ENCODE measurements around the gene GRIN1.

GRIN1 gene

DNA sequence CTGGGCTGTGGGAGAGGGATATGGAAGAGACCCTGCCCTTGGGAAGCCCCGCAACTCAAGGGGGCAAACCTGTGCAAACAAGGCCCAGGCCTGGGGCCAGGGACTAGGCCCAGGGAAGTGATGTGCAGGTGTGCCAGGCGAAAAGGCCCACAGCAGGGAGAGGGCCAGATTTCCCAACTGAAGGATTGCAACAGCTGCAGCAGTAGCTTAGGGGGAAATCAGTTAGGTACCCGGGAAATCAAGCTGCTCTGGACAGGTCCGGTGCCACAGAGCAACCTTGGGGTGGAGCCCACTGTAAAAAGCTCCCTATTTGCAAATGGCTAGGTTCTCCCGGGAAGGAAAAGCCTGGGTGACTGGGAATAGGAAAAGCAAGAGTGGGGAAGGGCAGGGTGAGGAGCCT lies 10.4 kb downstream of the GRIN1 start:
- no peak for DNase-seq

DNA sequence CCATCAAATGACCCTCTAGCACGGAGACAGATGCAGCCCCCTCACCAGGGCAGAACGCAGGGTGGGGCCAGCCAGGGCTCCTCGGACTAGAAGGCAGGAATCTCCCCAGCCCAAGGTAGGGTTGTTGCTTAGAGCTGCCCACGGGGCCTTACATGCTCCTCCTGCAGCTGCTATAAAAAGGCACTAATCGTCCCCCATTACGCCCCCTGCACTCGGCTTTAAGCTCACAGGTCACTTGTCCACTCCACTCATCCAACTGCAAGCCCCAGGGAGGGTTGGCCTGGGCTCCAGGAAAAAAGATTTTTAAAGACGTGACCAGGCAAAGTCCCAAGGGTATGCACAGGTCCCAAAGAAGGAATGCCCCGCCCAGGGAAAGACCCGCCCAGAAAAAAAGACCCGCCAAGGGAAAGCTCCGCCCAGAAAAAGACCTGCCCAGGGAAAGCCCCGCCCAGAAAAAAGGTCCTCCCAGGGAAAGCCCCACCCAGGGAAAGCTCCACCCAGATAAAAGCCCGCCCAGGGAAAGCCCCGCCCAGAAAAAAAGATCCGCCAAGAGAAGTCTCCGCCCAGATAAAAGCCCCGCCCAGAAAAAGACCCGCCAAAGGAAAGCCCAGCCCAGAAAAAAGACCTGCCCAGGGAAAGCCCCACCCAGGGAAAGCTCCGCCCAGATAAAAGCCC lies 11.1 kb downstream of the GRIN1 start:
- DNase-seq: no peak

- peak; percentile 37 for DNase-seq
Measured at GRCh38 chr9:137150617-137151457, 11.9 kb downstream of the GRIN1 start.

DNA sequence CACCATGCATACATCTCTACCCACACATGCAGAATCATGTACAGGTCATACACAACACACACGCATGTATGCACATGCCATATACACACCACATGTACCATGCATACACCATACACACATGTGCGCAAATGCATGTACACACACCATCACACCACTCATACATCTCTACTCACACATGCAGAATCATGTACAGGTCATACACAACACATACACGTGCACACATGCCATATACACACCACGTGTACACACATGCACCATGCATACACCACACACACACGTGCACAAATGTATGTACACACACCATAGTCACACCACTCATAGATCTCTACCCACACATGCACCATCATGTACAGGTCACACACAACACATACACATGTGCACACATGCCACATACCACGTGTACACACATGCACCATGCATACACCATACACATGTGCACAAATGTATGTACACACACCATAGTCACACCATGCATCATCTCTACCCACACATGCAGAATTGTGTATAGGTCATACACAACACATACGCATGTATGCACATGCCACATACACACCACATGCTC lies 14.0 kb downstream of the GRIN1 start:
- DNase-seq: no peak

GRCh38 chr9:137156567-137157375 lies 17.8 kb downstream of the GRIN1 start:
- DNase-seq: peak; percentile 32

DNA sequence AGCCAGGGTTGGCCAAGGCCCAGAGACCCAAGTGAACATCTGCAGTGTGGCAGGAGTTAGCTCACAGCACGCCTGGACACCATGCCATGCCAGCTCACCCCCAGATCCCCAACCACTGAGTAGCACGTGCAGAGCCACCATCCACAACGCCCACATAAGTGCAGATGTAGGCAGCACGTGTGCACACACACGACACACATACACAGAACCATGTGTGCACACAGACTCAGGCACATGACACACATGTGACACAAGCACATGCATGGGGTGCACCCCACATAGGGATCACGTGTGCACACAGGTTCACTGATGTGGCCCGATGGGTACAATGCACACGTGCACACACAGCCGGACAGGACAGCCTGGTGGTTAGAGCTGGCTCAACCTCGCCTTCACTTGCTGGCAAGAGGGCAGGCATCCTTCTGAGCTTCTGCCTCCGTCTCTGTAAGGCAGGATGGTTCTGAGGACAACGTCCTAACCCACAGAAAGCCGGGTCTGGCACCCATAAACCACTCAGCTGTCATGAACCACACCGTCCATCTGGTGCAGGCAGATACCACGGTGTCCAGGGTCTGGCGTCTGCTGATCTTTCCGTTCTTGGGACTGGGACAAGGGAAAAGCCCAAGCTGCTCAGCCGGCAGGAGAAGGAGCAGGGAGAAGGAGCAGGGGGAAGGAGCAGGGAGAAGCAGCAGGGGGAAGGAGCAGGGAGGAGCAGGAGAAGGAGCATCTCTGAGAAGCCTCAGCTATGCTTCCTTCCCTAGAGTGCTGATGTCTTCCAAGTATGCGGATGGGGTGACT lies 18.9 kb downstream of the GRIN1 start:
- DNase-seq: no peak

DNA sequence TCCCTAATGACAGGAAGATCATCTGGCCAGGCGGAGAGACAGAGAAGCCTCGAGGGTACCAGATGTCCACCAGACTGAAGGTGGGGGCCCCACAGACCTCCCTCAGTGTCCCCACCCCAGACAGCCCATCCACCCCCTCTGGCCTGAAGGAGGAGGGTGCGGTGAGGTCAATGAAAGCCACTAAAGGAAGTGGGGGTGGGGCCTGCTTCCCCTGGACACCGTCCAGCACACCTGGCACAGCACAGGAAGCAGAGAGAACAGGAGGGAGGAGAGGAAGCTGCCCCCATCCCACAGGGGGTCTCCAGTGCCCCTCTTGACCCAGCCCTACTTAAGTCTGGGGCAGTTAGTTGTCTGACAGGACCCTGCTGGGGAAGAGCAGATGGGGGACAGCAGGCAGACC lies 19.7 kb downstream of the GRIN1 start:
- no peak for DNase-seq

GRCh38 chr9:137159105-137160053 lies 20.4 kb downstream of the GRIN1 start:
- DNase-seq: no peak

DNA sequence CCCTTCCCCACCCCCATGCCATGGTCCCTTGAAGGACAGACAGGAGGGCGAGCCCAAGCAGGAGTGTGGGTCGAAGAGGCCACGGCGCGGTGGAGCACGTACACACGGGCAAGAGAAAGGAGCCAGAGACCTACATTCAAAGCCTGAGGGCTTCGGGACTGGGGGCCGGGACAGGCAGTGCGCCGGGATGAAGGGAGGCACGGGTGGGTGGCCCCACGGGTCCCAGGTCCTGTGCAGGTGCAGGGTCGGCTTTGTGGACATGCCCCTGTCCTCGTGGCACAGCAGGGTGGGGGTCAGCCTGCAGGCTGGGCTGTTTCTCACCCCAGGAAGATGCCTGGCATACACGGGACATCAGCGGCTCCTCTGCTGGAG lies 21.1 kb downstream of the GRIN1 start:
- no peak for DNase-seq

- DNase-seq: no peak
Measured at GRCh38 chr9:137160716-137161557, 22.0 kb downstream of the GRIN1 start.

GRCh38 chr9:137161558-137162486 lies 22.9 kb downstream of the GRIN1 start:
- no peak for DNase-seq

GRCh38 chr9:137162505-137163364 lies 23.8 kb downstream of the GRIN1 start:
- no peak for DNase-seq

- DNase-seq: no peak
Measured at GRCh38 chr9:137163365-137163715, 24.4 kb downstream of the GRIN1 start.

DNA sequence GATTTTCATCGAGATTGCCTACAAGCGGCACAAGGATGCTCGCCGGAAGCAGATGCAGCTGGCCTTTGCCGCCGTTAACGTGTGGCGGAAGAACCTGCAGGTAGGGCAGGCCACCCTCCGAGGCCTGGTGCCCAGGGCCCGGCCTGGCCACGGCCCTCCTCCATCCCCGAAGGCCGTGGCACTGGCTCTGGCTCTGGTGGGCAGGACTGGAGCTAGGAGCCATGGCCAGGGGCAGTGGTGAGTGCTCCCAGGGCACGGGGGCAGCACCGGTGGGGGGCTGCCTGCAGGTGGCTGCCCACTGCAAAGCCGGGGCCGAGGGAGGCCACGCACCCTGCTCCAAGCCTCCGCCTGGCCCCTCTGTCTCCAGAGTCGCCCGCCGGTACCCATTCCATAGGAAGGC lies 24.9 kb downstream of the GRIN1 start:
- DNase-seq: no peak

DNA sequence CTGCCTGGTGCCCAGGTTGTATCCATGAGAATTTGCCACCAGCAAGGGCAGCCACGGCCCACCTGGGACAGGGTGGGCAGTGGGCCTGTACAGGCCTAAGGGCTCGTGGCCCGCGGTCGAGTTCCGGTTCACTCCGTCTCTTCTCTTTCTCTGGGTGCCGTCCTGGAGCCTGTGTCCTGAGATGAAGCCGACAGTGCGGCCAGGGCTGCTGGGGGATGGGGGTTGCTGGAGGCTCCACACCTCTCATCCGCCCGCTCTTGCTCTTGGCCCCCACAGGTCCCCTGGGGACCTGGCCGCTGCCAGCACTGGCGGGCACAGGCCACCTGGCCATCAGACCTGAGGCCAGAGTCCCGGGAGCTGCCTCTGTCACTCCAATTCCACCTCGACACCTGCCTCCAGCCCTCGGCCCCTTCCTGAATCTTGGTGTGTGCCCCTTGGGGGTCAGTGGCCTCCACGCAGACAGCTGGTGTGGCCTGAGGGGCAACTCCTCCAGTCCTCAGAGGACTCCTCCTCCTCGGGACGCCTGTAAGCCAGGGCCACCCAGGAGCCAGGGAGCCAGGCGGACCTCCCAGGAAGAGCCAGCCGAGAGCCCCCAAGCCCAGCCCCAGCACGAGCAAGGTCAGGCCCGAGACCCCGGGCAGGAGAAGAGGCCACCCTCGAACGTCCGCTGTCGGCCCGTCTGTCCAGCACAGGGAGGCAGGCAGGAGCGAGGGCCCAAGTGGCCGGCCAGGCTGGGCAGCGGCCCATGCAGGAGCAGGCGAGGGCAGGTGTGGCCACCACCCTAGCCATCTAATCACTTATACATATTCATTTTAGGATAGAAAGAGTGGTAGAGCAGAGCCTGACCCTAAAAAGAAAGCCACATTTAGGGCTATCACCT lies 25.7 kb downstream of the GRIN1 start:
- no peak for DNase-seq

- DNase-seq: no peak
Measured at GRCh38 chr9:137165250-137165836, 26.4 kb downstream of the GRIN1 start.
